DOHH2 (cell line): Measurements from ENCODE around the gene STXBP3.

ENCODE experiments used
- H3F3A ChIP-seq: fragments of 200-600 bp; sonication (generic), shearing (Covaris generic); 2 replicates; pipeline ENCODE4 v1.6.0; 2016; ENCODE audit warnings: antibody characterized with exemption, mild to moderate bottlenecking; ENCODE audit not compliant: control insufficient read depth, insufficient read depth
- H3K27ac ChIP-seq: fragments of 200-600 bp; sonication (generic); 2 replicates; pipeline ENCODE4 v1.5.1; 2014; ENCODE audit warnings: low read depth, mild to moderate bottlenecking, low read length, moderate library complexity
- H3K27me3 ChIP-seq: fragments of 200-600 bp; sonication (generic); 2 replicates; pipeline ENCODE4 v1.6.1; 2014; ENCODE audit warnings: mild to moderate bottlenecking, low read length, mixed read lengths; ENCODE audit not compliant: control insufficient read depth
- H3K36me3 ChIP-seq: fragments of 200-600 bp; sonication (generic); 2 replicates; pipeline ENCODE4 v1.6.1; 2014; ENCODE audit warnings: mild to moderate bottlenecking, low read length, moderate library complexity, mixed read lengths; ENCODE audit not compliant: control insufficient read depth
- H3K4me1 ChIP-seq: fragments of 200-600 bp; sonication (generic); 2 replicates; pipeline ENCODE4 v1.6.1; 2014; ENCODE audit warnings: mild to moderate bottlenecking, low read length, mixed read lengths; ENCODE audit not compliant: control insufficient read depth
- H3K4me2 ChIP-seq: fragments of 200-600 bp; sonication (generic); 2 replicates; pipeline ENCODE4 v1.6.0; 2014; ENCODE audit warnings: mild to moderate bottlenecking, low read length, moderate library complexity
- H3K4me3 ChIP-seq: fragments of 200-600 bp; sonication (generic); 2 replicates; pipeline ENCODE4 v1.5.1; 2014; ENCODE audit warnings: mild to moderate bottlenecking, low read length, mixed read lengths
- H3K79me2 ChIP-seq: fragments of 200-600 bp; sonication (generic); 2 replicates; pipeline ENCODE4 v1.6.1; 2014; ENCODE audit warnings: mild to moderate bottlenecking, low read length, mixed read lengths; ENCODE audit not compliant: control insufficient read depth
- H3K9me2 ChIP-seq: fragments of 200-600 bp; sonication (generic); replicated peaks from 2 replicates; pipeline ENCODE4 v1.6.1; 2014; ENCODE audit warnings: mild to moderate bottlenecking, low read length, mixed read lengths; ENCODE audit not compliant: control insufficient read depth
- H3K9me3 ChIP-seq: fragments of 200-600 bp; sonication (generic); 2 replicates; pipeline ENCODE4 v1.6.1; 2014; ENCODE audit warnings: antibody characterized with exemption, low read length, mixed read lengths; ENCODE audit not compliant: control insufficient read depth, insufficient read depth
- H4K20me1 ChIP-seq: fragments of 200-600 bp; sonication (generic); 2 replicates; pipeline ENCODE4 v1.6.0; 2014; ENCODE audit warnings: low read depth, mild to moderate bottlenecking, antibody characterized with exemption, low read length, moderate library complexity; ENCODE audit not compliant: control insufficient read depth, insufficient read depth
- CTCF ChIP-seq: fragments of 200-600 bp; sonication (generic); IDR thresholded peaks from one replicate; pipeline ENCODE4 v1.5.1; 2014; ENCODE audit warnings: antibody characterized with exemption, mild to moderate bottlenecking, low read depth, low read length; ENCODE audit not compliant: poor library complexity, severe bottlenecking
- EZH2phosphoT487 ChIP-seq: fragments of 200-600 bp; sonication (generic); IDR thresholded peaks from 2 replicates; pipeline ENCODE4 v1.6.1; 2017; ENCODE audit warnings: borderline replicate concordance, mild to moderate bottlenecking, antibody characterized with exemption, low read length, moderate library complexity, mixed read lengths

STXBP3 gene

GRCh38 chr1:108817016-108817415 lies 70.5 kb downstream of the STXBP3 start:
- Histone ChIP-seq H3K4me2 (no peak overlapping the region), H3K36me3 (no peaks in the 10 kb centered on the region), H3K4me3 (no peak overlapping the region)

GRCh38 chr1:108817811-108818210 lies 71.3 kb downstream of the STXBP3 start:
- no peak for TF ChIP-seq EZH2phosphoT487
- TF ChIP-seq CTCF, result no peak

More at GRCh38 chr1:108817016-108817415, 70.5 kb downstream of the STXBP3 start:
- Histone ChIP-seq H3K79me2 (no peaks in the 10 kb centered on the region), H3K4me1 (no peaks in the 10 kb centered on the region), H3K27ac (no peak overlapping the region), H4K20me1 (no peaks in the 10 kb centered on the region), H3F3A (no peaks in the 10 kb centered on the region), H3K9me3 (no peaks in the 10 kb centered on the region), H3K9me2 (no peaks in the 10 kb centered on the region), H3K27me3 (0 out of 2 replicates have a peak, but pooled peaks cover 4% of the 10 kb centered on the region)
- TF ChIP-seq CTCF (no peak), EZH2phosphoT487 (no peak)

GRCh38 chr1:108819878-108820277 lies 73.4 kb downstream of the STXBP3 start:
- H3K9me3 ChIP-seq, result no peaks in the 10 kb centered on the region
- H3K27ac ChIP-seq, result no peak overlapping the region
- no peak overlapping the region for H3K4me3 ChIP-seq
- H3K79me2 ChIP-seq, result no peaks in the 10 kb centered on the region
- no peaks in the 10 kb centered on the region for H4K20me1 ChIP-seq
- no peaks in the 10 kb centered on the region for H3K9me2 ChIP-seq
- no peaks in the 10 kb centered on the region for H3K36me3 ChIP-seq
- TF ChIP-seq CTCF (no peak), EZH2phosphoT487 (no peak)
- H3F3A ChIP-seq, result no peaks in the 10 kb centered on the region
- H3K4me1 ChIP-seq, result no peaks in the 10 kb centered on the region
- 0 out of 2 replicates have a peak, but pooled peaks cover 4% of the 10 kb centered on the region for H3K27me3 ChIP-seq
- H3K4me2 ChIP-seq, result no peak overlapping the region

More at GRCh38 chr1:108817811-108818210, 71.3 kb downstream of the STXBP3 start:
- Histone ChIP-seq H3K9me3 (no peaks in the 10 kb centered on the region), H3K4me3 (no peak overlapping the region), H3K79me2 (no peaks in the 10 kb centered on the region), H3K4me1 (no peaks in the 10 kb centered on the region), H3F3A (no peaks in the 10 kb centered on the region), H3K9me2 (no peaks in the 10 kb centered on the region), H3K4me2 (no peak overlapping the region), H3K36me3 (no peaks in the 10 kb centered on the region), H3K27ac (no peak overlapping the region), H3K27me3 (0 out of 2 replicates have a peak, but pooled peaks cover 4% of the 10 kb centered on the region), H4K20me1 (no peaks in the 10 kb centered on the region)
